Mesothelial cell of epicardium (in vitro differentiated cells): ENCODE measurements around the gene ATP7A. TPM values are rescaled to one million over a fixed set of nuclear protein-coding genes. Genes with fewer than 3 reads are reported as not detected.
A peak's percentile ranks its signal among the peaks of the same experiment; 100 is the strongest.

ENCODE experiments used
- DNase-seq, 2 experiments: peaks; one replicate each; pipeline ENCODE4 v3.0.0; 2021; ENCODE audit warnings: low spot score in 2 of 2; ENCODE audit not compliant: unreplicated experiment in 2 of 2
- H3K27ac Mint-ChIP-seq: 2 replicates; pipeline ENCODE4 v1.8.0; 2021; ENCODE audit warnings: mixed read lengths
- H3K27me3 Mint-ChIP-seq: 2 replicates; pipeline ENCODE4 v1.8.0; 2021; ENCODE audit warnings: low read depth, mixed read lengths
- H3K36me3 Mint-ChIP-seq: 2 replicates; pipeline ENCODE4 v1.8.0; 2021; ENCODE audit warnings: mixed read lengths
- H3K4me1 Mint-ChIP-seq: 2 replicates; pipeline ENCODE4 v1.8.0; 2021; ENCODE audit warnings: mixed read lengths
- H3K4me3 Mint-ChIP-seq: 2 replicates; pipeline ENCODE4 v1.8.0; 2021; ENCODE audit warnings: mild to moderate bottlenecking, moderate library complexity, mixed read lengths
- H3K9me3 Mint-ChIP-seq: 2 replicates; pipeline ENCODE4 v1.8.0; 2021; ENCODE audit warnings: mixed read lengths
- CTCF ChIP-seq: fragments of 200-600 bp; sonication (generic); IDR thresholded peaks from one replicate; pipeline ENCODE4 v1.5.0; 2021; ENCODE audit warnings: antibody characterized with exemption; ENCODE audit not compliant: unreplicated experiment
- total RNA-seq: library from RNA; stranded (reverse); gene quantifications from 3 replicates; pipeline ENCODE4 v1.2.1, GENCODE V29; 2021

The ATP7A gene
- total RNA-seq, 1 donor from 2014 or later = 17.4 TPM

GRCh38 chrX:78024349-78025059 lies 114.0 kb downstream of the ATP7A start:
- H3K36me3 Mint-ChIP-seq = peaks cover 18% of the 10 kb centered on the region
- H3K27me3 Mint-ChIP-seq = no peaks in the 10 kb centered on the region
- DNase-seq = no peak
- no peak overlapping the region for H3K27ac Mint-ChIP-seq
- no peaks in the 10 kb centered on the region for H3K4me1 Mint-ChIP-seq
- H3K9me3 Mint-ChIP-seq = peaks cover 38% of the 10 kb centered on the region
- peak; percentile 47 for TF ChIP-seq CTCF
- no peak overlapping the region for H3K4me3 Mint-ChIP-seq

- Mint-ChIP-seq H3K9me3 (peaks cover 45% of the 10 kb centered on the region), H3K36me3 (peaks cover 18% of the 10 kb centered on the region), H3K27me3 (no peaks in the 10 kb centered on the region), H3K27ac (no peak overlapping the region), H3K4me3 (no peak overlapping the region), H3K4me1 (no peaks in the 10 kb centered on the region)
- DNase-seq = no peak
- TF ChIP-seq CTCF = no peak
Observed at GRCh38 chrX:78027798-78028197, 117.3 kb downstream of the ATP7A start.

- no peaks in the 10 kb centered on the region for H3K4me1 Mint-ChIP-seq
- no peak overlapping the region for H3K27ac Mint-ChIP-seq
- H3K9me3 Mint-ChIP-seq = peaks cover 31% of the 10 kb centered on the region
- TF ChIP-seq CTCF = no peak
- no peak for DNase-seq
- H3K4me3 Mint-ChIP-seq = no peak overlapping the region
- no peaks in the 10 kb centered on the region for H3K27me3 Mint-ChIP-seq
- H3K36me3 Mint-ChIP-seq = peaks cover 7% of the 10 kb centered on the region
Observed at GRCh38 chrX:78029663-78030062, 119.2 kb downstream of the ATP7A start.

- no peaks in the 10 kb centered on the region for H3K27me3 Mint-ChIP-seq
- no peaks in the 10 kb centered on the region for H3K4me1 Mint-ChIP-seq
- H3K36me3 Mint-ChIP-seq = peaks cover 8% of the 10 kb centered on the region
- no peak for DNase-seq
- peaks cover 33% of the 10 kb centered on the region for H3K9me3 Mint-ChIP-seq
- H3K27ac Mint-ChIP-seq = no peak overlapping the region
- no peak overlapping the region for H3K4me3 Mint-ChIP-seq
- no peak for TF ChIP-seq CTCF
Observed at GRCh38 chrX:78035061-78035460, 124.6 kb downstream of the ATP7A start.

GRCh38 chrX:78037881-78038280 lies 127.4 kb downstream of the ATP7A start:
- Mint-ChIP-seq H3K4me3 (no peak overlapping the region), H3K9me3 (peaks cover 34% of the 10 kb centered on the region), H3K27me3 (no peaks in the 10 kb centered on the region), H3K4me1 (no peaks in the 10 kb centered on the region), H3K36me3 (peaks cover 12% of the 10 kb centered on the region), H3K27ac (no peak overlapping the region)
- DNase-seq = no peak
- no peak for TF ChIP-seq CTCF
